ENCODE data around the gene FOXE3. TPM values are rescaled to one million over a fixed set of nuclear protein-coding genes. Genes with fewer than 3 reads are reported as not detected.

FOXE3 gene
- total and polyA plus RNA-seq, 2 of the 8 experiments (the other 6 are each of a cell fraction or from before 2014, with no cell fraction given), result 0.18 TPM; not detected in 1

DNA sequence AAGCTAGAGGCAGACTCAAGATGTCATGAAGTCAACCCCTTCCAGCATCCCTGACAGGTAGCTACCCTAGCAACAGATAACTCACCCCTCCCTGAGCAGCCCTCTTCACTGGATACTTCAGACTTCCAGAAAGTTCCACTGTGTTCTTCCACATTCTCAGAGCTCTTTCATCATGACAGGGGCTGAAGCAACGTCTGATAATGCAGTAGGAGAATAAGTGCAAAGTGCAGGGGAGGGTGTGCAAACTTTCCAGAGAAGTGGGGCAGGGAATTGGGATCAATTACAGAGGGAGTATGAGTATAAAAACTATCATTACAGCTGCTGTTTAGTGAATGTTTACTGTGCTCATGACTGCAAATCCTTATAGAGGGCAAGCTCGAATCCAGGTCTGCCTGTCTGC lies 26.4 kb upstream of the FOXE3 start:
- H4K20me1 ChIP-seq (replicated peaks in 1 of 2; ENCODE audit: control insufficient read depth in 1 of 2, insufficient read depth in 2 of 2, low read length in 2 of 2), result peaks cover 0 to 3% of the 10 kb centered on the region in 2 experiments
- no peaks in the 10 kb centered on the region for H3K9me3 ChIP-seq (ENCODE audit: insufficient read depth in 2 of 2, low read depth in 1 of 2, low read length in 1 of 2)
- no peak overlapping the region for H4K91ac ChIP-seq (replicated peaks; ENCODE audit: insufficient read length, low read length)
- no peak overlapping the region for H3K9ac ChIP-seq (replicated peaks in 1 of 4; ENCODE audit: extremely low read depth in 1 of 4, low read depth in 3 of 4, low read length in 3 of 4)
- no peaks in the 10 kb centered on the region for H3K36me3 ChIP-seq (ENCODE audit: control insufficient read depth in 2 of 4, insufficient read depth in 4 of 4, low read length in 3 of 4)
- no peak overlapping the region for H3K56ac ChIP-seq (replicated peaks; ENCODE audit: insufficient read length, low read depth, low read length)
- no peak overlapping the region for H2BK120ac ChIP-seq (replicated peaks; ENCODE audit: low read depth, low read length)
- H4K5ac ChIP-seq (ENCODE audit: insufficient read length, low read depth, low read length), result no peak overlapping the region
- H3K4me1 ChIP-seq (replicated peaks in 1 of 4; ENCODE audit: control insufficient read depth in 3 of 4, insufficient read depth in 4 of 4, low read length in 3 of 4), result no peaks in the 10 kb centered on the region
- 81% methylated on average over 2 of the region's 2 CpGs; no CpG with 5 or more reads in 1 of the 2 experiments for WGBS, 2 experiments (ENCODE audit: extremely low coverage in 1 of 2, insufficient coverage in 1 of 2, insufficient read length in 1 of 2, insufficient replicate concordance in 2 of 2, low coverage in 1 of 2, low lambda C conversion rate in 2 of 2, missing lambda C conversion rate in 1 of 2)
- no peak overlapping the region for H2AFZ ChIP-seq (ENCODE audit: low read length)
- FAIRE-seq, result no peak
- CTCF ChIA-PET (ENCODE audit: partially characterized antibody), result interaction anchor here (0.6 to 7.0 kb wide), 28 partner anchors 9 to 365 kb away, joined by 3 to 139 read pairs (median 5); partner anchors contain the start of gene FOXD2
- no peak overlapping the region for H2BK20ac ChIP-seq (ENCODE audit: low read length)
- no peak overlapping the region for H3K4me3 ChIP-seq (ENCODE audit: extremely low read depth in 1 of 4, insufficient read depth in 2 of 4, low read depth in 3 of 4, low read length in 4 of 4)
- no peak overlapping the region for H4K8ac ChIP-seq (ENCODE audit: extremely low read depth, insufficient read depth, low read length)
- no peak overlapping the region for H3K23ac ChIP-seq (ENCODE audit: insufficient read length)
- H3K27me3 ChIP-seq (replicated peaks in 1 of 4; ENCODE audit: control insufficient read depth in 3 of 4, extremely low read depth in 1 of 4, insufficient read depth in 3 of 4, low read length in 3 of 4), result peaks cover 0 to 2% (median 0%) of the 10 kb centered on the region in 4 experiments; a peak in 2 of 7 replicates
- H2BK15ac ChIP-seq (ENCODE audit: low read length), result no peak overlapping the region
- H3K18ac ChIP-seq (ENCODE audit: extremely low read depth, low read length), result no peak overlapping the region
- H2AK5ac ChIP-seq (ENCODE audit: low read depth, low read length), result no peak overlapping the region
- no peak overlapping the region for H3K4me2 ChIP-seq (ENCODE audit: insufficient read depth in 1 of 2, low read depth in 2 of 2, low read length in 2 of 2)
- no peak overlapping the region for H2BK12ac ChIP-seq (ENCODE audit: low read depth, low read length)
- no peak overlapping the region for H3K4ac ChIP-seq (replicated peaks; ENCODE audit: insufficient read length, low read depth, low read length)
- no peak overlapping the region for H3K27ac ChIP-seq (ENCODE audit: low read depth, low read length)
- DNase-seq (ENCODE audit: low read depth in 1 of 2, low spot score in 2 of 2), result no peak
- POLR2A ChIA-PET (ENCODE audit: partially characterized antibody), result no interaction called here
- H2BK5ac ChIP-seq (ENCODE audit: low read depth, low read length), result no peak overlapping the region
- H3K14ac ChIP-seq (ENCODE audit: insufficient read length), result no peak overlapping the region
- no peaks in the 10 kb centered on the region for H3K79me2 ChIP-seq (ENCODE audit: control insufficient read depth in 1 of 2, insufficient read depth in 2 of 2, low read length in 2 of 2)
- no peaks in the 10 kb centered on the region for H3K23me2 ChIP-seq (ENCODE audit: low read depth, low read length)
- H3K79me1 ChIP-seq (ENCODE audit: low read depth, low read length), result no peaks in the 10 kb centered on the region
- TF ChIP-seq CHD1 (IDR thresholded peaks at IDR 0.05; ENCODE audit: low read depth, low read length), result no peak
- TF ChIP-seq KDM1A (IDR thresholded peaks at IDR 0.05; ENCODE audit: borderline replicate concordance, low read length), result no peak
- no peak for TF ChIP-seq MAFK (IDR thresholded peaks at IDR 0.05; ENCODE audit: low read depth, low read length)
- no peak for TF ChIP-seq RBBP5 (IDR thresholded peaks at IDR 0.05; ENCODE audit: borderline replicate concordance, low read depth, low read length)
- TF ChIP-seq CHD2 (IDR thresholded peaks at IDR 0.05; ENCODE audit: low read length), result no peak
- no peak for TF ChIP-seq ZNF274 (IDR thresholded peaks at IDR 0.05; ENCODE audit: borderline replicate concordance, extremely low read depth, low read length)
- TF ChIP-seq TEAD4 (IDR thresholded peaks at IDR 0.05; ENCODE audit: low read depth, low read length), result no peak
- TF ChIP-seq JUN (IDR thresholded peaks at IDR 0.05; ENCODE audit: low read depth, low read length), result no peak
- TF ChIP-seq, protein P1, sequence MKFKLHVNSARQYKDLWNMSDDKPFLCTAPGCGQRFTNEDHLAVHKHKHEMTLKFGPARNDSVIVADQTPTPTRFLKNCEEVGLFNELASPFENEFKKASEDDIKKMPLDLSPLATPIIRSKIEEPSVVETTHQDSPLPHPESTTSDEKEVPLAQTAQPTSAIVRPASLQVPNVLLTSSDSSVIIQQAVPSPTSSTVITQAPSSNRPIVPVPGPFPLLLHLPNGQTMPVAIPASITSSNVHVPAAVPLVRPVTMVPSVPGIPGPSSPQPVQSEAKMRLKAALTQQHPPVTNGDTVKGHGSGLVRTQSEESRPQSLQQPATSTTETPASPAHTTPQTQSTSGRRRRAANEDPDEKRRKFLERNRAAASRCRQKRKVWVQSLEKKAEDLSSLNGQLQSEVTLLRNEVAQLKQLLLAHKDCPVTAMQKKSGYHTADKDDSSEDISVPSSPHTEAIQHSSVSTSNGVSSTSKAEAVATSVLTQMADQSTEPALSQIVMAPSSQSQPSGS (IDR thresholded peaks at IDR 0.05; ENCODE audit: low read length), result no peak
- TF ChIP-seq FOSL1 (IDR thresholded peaks at IDR 0.05; ENCODE audit: insufficient read depth, low read depth, low read length), result no peak

Data from H1 (cell line).